Eye (tissue), 1 donor: ENCODE measurements around the gene TRMT112.
"Not testable (repeated sequence)": the region's sequence is repeated elsewhere in the genome, so short reads cannot be mapped to it uniquely, and the experiment has no call there.

Experiments used
- DNase-seq: peaks from one replicate; pipeline ENCODE4 v3.0.0-alpha.2; 2015

Gene TRMT112

GRCh38 chr11:64327993-64328392, 10.6 kb upstream of the TRMT112 start:
- DNase-seq: no peak

GRCh38 chr11:64327375-64327774, 10.0 kb upstream of the TRMT112 start:
- DNase-seq: no peak

DNA sequence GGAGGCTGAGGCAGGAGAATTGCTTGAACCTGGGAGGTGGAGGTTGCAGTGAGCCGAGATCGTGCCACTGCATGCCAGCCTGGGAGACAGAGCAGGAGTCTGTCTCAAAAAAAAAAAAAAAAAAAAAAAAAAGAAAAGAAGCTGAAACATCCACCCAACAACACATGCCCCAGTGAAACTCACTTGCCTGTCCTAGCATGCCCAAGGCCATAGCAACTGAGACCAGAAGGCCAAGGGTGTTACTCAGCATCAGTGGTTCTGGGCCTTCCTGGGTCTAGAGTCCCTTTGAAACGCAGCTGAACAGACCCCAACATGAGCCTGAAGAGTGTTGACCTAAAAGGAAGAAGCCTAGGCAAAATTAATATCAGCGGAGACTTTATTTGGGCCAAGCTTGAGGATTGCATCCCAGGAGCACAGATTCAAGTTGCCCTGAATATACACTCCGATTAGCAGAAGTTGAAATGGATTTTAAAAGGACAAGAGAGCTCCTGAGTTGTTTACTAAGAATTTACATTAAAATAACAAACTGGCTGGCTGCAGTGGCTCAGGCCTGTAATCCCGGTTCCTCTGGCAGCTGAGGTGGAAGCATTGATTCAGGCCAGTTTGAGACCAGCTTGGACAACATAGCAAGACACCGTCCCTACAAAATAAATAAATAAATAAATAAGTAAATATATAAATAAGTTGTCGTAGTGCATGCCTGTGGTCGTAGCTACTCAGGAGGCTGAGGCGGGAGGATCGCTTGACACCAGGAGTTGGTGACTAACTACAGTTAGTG, 7.5 kb upstream of the TRMT112 start:
- no peak for DNase-seq

DNA sequence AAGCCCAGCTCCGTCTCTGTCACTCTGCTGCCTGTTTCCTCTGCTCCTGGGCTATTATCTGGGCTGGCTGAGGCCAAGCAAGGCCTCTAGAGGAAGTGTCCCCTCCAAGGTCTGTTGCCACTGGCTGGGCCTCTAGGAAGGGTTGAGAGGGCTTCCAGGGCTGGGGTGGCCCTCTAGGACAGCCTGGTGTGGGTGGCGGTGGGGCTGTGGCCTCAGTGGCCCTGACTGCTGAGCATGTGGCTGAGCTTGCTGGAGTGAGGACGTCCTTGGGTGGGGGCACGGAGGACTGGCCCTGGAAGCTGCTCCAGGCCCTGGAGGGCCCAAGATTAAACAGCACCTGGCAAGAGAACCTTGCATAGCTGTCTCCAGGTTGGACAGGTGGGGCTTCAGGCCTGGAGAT, 6.6 kb upstream of the TRMT112 start:
- not testable (repeated sequence) for DNase-seq

DNA sequence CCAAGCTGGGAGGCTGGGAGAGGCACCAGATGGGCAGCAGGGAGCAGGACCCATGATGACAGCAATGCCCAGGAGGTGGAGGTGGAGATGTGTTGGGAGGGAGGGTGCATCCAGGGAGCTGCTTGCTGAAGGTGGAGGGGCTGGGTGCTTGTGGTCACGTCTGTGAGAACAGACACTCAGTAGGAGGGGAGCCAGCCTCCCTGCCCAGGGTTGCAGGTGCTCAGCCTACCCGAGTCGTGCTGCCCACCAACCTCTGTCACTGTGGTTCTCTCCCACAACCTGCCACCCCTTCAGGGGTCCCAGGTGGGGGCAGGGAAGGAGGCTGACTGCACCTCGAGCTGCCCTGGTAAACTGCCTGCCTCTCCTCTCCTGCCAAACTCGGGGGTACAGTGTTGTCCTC, 6.0 kb upstream of the TRMT112 start:
- DNase-seq: no peak

DNA sequence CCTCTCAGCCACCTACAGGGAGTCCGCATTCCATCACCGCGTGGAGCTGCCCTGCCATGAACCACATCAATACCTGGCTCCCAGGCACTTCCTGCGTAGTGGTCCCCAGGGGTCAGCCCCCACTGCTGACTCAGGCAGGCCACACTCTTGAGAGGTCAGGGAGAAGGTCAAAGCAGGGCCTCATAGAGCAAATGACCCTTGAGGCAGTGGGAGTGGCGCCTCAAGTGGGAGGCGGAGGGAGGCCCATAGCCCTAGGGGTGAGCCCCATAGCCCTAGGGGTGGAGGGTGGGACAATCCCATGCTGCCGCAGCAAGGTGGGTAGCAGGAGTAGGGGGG, 5.5 kb upstream of the TRMT112 start:
- no peak for DNase-seq

GRCh38 chr11:64321533-64321932, 4.2 kb upstream of the TRMT112 start:
- no peak for DNase-seq

- DNase-seq: no peak
Measured at GRCh38 chr11:64321026-64321425, 3.7 kb upstream of the TRMT112 start.

DNA sequence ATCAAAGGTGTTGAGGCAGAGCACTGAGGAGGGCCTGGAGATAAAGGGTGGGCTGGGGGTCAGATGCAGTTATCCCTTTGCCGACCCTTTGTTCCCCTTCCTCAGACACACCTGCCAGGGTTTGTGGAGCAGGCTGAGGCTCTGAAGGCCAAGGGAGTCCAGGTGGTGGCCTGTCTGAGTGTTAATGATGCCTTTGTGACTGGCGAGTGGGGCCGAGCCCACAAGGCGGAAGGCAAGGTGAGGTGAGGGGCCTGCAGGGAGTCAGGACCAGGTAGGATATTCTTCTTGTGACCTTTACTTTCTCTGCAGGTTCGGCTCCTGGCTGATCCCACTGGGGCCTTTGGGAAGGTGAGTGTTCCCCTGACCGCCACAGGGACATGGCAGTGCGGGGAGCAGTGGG, 3.2 kb upstream of the TRMT112 start:
- DNase-seq: no peak

DNA sequence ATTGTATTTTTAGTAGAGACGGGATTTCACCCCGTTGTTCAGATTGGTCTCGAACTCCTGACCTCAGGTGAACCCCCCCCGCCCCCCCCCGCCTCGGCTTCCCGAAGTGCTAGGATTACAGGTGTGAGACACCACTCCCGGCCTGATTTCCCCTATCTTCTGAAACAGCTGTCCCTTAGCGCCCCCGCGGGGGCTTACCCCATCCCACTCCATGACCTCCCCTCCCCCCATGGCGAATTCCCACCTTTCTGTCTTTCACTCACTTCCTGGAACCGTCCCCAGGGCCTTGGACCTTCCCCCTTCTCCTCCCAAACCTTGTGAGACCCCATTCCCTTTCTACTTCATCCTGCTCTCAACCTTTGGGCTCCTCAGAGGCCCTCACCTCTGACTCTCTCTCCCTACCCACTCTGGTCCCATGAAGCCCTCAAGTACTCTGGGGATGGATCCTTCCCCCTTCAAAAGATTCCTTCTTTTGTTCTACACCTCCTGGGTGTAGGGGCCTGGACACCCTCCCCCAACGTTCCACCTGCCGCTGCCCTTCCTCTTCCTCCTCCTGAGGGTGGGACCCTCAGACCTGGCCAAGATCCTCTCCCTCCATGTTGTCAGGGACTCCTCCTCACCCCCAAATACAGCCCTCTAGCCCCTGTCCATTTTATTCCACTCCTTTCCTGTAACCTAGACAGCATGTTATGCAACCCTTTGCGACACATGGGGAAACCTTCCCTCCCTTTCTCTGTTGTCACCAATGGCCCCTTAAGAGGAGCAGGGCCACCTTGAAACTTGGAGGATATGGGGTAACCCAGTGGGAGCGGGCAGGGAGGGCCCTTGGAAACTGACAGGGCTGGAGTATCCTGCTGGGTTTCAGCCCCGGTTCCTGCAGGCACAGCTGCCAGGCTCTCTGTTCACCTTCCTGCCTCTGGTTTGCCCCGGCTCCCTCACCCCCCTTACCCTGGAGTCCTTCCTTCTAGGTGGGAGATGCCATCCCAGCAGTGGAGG, 1.7 kb upstream of the TRMT112 start:
- DNase-seq: peak; percentile 21

DNA sequence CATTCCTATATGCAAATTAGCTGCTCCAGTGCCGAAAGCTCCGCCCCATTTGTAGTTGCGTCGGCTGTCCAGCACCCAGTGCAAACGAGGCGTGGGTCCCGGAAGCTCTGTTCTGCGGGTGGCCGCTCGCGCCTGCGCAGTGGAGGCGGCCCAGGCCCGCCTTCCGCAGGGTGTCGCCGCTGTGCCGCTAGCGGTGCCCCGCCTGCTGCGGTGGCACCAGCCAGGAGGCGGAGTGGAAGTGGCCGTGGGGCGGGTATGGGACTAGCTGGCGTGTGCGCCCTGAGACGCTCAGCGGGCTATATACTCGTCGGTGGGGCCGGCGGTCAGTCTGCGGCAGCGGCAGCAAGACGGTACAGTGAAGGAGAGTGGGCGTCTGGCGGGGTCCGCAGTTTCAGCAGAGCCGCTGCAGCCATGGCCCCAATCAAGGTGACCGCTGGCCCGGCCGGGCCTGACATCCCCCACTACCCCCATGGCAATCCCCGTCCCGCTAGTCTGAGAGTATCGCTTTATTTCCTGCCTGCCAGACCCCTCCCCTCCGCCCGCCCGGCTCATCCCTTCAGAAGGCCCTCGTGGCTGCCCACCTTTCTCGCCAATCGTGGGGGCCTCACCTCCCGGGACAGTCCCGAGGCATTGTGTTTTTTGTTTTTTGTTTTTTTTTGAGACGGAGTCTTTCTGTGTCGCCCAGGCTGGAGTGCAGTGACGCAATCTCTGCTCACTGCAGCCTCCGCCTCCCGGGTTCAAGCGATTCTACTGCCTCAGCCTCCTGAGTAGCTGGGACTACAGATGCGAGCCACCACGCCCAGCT, 804 bp upstream of the TRMT112 start, which contains the start of gene PRDX5:
PRDX5 (plus strand) TSS at position 161 of the 805 bp plus-strand sequence; CDS start at position 256, 95 bp downstream.
- DNase-seq: peak; percentile 98

GRCh38 chr11:64316672-64317324, 561 bp downstream of the TRMT112 start:
- DNase-seq: no peak

DNA sequence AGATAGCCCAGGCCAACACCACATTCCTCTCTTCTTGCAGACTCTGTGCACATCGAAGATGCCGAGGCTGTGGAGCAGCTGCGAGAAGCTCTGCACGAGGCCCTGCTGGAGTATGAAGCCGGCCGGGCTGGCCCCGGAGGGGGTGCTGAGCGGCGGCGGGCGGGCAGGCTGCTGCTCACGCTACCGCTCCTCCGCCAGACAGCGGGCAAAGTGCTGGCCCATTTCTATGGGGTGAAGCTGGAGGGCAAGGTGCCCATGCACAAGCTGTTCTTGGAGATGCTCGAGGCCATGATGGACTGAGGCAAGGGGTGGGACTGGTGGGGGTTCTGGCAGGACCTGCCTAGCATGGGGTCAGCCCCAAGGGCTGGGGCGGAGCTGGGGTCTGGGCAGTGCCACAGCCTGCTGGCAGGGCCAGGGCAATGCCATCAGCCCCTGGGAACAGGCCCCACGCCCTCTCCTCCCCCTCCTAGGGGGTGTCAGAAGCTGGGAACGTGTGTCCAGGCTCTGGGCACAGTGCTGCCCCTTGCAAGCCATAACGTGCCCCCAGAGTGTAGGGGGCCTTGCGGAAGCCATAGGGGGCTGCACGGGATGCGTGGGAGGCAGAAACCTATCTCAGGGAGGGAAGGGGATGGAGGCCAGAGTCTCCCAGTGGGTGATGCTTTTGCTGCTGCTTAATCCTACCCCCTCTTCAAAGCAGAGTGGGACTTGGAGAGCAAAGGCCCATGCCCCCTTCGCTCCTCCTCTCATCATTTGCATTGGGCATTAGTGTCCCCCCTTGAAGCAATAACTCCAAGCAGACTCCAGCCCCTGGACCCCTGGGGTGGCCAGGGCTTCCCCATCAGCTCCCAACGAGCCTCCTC, 1.5 kb downstream of the TRMT112 start:
- not testable (repeated sequence) for DNase-seq

DNA sequence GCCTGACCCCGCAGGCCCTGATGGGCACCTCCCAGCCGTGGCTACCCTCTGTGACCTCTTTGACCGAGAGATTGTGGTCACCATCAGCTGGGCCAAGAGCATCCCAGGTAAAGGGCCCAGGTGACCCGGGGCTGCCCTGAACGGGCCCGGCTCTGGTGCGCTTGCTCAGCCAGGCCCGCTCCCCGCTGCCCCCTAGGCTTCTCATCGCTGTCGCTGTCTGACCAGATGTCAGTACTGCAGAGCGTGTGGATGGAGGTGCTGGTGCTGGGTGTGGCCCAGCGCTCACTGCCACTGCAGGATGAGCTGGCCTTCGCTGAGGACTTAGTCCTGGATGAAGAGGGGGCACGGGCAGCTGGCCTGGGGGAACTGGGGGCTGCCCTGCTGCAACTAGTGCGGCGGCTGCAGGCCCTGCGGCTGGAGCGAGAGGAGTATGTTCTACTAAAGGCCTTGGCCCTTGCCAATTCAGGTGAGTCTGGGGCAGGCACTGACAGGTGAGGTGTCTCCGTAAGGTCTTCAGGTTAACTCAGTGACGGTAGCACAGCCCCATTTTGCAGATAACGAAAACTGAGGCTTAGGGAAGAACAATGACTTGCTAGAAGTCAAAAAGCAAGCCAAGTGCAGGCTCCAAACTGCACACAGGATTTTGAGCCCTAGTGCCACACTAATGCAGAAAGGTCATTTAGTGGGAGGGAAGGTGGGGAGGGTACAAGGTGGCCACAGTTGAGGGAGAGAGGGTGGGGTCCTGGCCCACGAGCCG, 2.4 kb downstream of the TRMT112 start:
- no peak for DNase-seq

GRCh38 chr11:64314146-64314804, 3.1 kb downstream of the TRMT112 start:
- DNase-seq: no peak

GRCh38 chr11:64313491-64314145, 3.7 kb downstream of the TRMT112 start:
- no peak for DNase-seq

DNA sequence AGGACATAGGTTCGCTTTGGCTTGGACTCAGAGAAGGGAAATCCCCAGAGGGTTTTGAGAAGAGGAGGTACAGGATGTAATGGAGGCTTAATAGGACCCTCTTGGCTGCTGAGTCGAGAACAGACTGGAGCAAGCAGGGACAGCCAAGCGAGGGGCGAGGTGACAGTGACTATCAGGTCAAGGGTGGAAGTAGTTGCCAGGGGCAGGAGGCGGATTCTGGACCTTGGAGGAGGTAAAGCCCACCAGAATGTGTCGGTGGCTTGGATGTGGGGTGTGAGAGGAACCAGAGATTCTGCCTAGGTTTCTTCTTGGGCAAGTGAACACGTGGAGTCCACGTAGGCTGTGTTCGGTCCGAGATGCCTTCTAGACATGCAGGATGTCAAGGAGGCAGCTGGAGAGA, 4.4 kb downstream of the TRMT112 start:
- DNase-seq: no peak

- DNase-seq: not testable (repeated sequence)
Measured at GRCh38 chr11:64307795-64308194, 9.6 kb downstream of the TRMT112 start.

DNA sequence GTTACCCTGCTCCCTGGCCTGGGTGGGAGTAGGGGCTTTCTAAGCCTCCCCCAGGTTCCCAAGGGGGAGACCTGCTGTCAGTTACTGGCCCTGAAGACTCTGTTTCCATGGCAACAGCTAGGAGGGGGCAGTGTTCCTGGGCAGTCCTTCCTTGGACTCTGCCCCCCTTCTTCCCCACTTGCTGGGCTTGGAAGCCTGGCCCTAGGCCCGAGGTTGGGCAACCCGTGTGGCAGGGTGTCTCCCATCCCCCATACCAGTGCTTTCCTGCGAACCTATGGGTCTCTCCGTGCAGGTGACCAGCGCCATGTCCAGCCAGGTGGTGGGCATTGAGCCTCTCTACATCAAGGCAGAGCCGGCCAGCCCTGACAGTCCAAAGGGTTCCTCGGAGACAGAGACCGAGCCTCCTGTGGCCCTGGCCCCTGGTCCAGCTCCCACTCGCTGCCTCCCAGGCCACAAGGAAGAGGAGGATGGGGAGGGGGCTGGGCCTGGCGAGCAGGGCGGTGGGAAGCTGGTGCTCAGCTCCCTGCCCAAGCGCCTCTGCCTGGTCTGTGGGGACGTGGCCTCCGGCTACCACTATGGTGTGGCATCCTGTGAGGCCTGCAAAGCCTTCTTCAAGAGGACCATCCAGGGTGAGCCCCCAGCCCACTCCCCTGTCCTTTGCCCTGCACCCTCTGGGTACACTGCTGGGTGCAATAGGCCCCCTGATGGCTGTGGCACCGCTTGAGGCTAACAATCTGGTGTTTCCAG, 10.3 kb downstream of the TRMT112 start:
- no peak for DNase-seq
